ENCODE measurements around the gene MAEL.
A peak's percentile ranks its signal among the peaks of the same experiment; 100 is the strongest.

Gene MAEL

DNA sequence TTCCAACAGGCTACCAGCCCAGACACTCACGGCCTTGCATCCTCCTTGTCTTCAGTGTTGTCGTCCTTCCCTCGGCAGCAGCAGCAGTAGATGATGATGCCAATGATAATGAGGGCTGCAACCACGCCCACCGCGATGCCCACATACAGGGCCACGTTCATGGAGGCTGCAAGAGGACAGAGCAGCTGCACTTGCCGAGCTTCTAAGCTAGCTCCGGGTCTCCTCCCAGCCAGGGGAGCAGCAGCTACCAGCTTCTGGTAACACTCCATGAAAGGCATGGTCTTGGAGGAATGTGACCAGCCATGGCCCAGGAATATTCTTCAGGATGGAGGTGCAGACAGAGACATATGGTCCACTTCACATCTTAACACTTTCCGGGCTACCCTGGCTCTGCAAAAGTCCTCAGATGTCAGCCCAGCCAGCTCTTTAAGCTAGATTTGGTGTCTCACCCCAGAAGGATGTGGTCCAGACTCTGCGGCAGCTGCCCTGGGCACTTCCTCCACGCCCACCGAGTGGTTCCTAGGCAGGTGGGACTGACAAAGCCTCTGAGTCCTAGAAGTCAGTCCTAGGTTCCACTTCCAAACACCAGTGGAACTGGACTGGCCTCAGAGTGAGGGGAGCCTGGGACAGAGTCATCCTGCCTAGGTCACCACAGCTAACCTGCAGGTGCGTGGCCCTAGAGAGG is 66.0 kb downstream of the MAEL start:
- no peak for DNase-seq

DNA sequence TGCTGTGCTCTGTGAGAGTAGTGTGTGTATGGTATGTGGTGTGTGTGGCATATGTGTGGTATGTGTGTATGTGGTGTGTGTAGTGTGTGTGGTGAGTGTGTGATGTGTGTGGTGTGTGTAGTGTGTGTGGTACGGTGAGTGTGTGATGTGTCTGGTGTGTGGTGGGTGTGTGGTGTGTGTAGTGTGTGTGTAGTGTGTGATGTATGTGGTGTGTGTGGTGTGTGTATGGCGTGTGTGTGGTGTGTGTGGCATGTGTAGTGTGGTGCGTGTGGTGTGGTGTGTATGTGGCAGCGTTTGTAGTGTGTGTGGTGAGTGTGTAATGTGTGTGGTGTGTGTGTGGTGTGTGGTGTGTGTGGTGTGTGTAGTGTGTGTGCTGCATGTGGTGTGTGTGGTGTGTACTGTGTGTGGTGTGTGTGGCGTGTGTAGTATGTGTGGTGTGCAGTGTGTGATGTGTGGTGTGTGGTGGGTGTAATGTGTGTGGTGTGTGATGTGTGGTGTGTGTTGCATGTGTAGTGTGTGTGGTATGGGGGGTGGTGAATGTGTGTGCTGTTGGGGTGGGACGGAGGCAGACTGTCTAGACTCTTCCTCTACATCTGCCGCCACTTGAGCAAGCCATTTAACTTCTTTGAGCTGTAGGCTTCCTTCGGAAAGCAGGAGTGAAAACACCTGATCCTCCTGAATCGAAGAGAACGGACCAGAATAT is 67.6 kb downstream of the MAEL start:
- DNase-seq, result no peak

DNA sequence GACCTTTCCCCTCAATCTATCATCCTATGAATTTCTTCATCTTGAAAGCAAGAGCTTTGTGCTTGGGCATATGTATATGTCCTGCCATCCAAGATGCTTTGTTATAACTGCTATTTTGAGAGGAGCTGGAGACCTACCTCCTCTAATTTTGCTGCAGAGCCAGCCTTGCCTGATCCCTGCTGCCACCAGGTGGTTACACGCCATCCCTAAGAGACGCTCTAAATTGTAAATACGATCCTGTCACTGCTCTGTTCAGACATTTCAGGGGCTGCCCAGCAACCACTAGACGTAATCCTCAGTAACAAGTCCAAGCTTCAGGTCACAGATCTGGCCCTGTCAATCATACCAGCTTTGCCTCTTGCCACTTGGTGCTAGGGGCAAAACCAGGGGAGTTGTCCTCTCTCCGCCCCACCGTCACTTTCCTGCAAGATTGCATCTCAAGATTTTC is 68.2 kb downstream of the MAEL start:
- peak in 32 of 56 donors; percentile 2 to 76 (median 29) for DNase-seq

DNA sequence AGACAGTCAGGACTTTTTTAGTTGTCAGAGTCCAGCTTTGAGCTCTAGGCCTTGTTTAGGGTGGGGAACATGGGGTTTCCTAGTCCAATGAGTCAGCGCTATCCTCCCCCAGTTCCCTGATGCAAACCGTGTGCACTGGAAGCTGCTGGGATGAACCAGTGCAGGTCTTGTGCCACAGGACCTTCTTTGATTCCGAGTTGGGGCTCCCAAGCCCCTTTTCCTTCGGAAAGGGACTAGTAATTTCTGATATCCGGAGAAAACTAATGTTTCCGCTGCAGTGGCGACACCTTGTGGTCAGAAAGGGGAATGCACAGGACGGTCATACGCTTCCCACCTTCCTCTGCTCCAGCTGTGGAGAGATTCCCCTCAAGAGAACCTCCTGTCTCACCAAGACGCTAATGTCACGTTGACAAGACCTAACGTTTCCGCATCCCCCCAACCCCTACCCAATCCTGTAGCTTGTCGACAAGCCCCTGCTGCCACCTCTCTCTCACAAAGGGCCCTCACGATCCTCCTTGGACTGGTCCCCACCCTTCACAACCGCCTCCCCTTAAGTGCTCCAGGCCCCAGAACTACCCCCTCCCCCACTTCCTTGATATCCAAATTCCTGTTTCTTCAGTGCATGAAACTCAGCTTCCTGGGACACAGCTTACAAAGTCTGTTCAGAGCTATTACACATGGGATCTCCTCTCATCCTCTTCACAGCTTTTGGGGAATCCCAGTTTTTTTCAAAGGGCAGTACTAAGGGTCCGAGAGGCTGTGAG is 70.1 kb downstream of the MAEL start:
- peak in 46 of 56 donors; percentile 5 to 85 (median 44) for DNase-seq

DNA sequence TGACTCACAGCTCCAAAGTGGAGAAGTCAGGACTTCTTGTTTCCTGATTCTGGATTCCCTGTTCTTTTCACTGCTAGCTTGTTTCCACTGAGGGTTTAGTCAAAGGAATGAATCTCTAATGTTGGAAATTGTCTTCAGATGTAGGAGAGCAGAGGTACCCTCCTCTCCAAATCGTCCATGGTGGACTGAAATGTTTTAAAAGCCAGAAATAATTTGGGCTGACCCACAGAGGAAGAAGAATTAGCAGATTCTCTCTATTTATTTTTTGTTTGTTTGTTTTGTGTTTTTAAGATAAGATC is 70.7 kb downstream of the MAEL start:
- no peak for DNase-seq

DNA sequence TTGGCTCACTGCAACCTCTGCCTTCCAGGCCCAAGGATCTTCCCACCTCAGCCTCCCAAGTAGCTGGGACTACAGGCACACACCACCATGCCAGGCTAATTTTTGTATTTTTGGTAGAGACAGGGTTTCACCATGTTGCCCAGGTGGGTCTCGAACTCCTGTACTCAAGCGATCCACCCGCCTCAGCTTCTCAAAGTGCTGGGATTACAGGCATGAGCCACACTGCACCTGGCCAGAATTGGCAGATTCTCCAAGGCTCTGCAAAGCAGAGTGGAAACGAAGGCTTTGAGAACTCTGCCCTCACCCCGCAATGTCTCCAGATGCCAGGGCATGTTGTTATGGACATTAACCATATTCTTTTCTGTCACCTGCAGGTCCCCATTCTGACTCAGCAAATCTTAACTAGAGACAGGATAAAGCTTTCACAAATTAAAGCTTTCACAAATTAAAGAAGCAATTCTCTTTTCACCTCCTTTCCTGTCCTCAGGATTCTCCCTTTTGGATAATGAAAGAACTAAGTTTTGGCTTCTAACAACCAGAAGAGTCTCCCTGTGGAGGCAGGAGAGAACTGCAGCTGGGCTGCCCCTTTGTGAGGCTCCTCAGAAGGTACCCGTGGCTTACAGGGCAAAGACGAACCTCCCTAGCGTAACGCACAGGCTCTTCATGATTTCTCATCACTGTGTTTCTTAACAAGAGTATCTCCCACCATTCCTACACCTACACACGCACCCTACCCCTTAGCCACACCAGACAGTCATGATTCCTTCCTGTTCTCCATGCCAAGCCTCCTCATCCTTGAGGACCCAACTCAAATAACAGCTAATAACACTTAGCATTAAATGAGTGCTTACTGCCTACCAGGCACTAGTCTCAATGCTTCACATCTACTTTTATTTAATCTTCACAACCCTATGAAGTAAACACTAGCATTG is 71.3 kb downstream of the MAEL start:
- DNase-seq, result no peak

DNA sequence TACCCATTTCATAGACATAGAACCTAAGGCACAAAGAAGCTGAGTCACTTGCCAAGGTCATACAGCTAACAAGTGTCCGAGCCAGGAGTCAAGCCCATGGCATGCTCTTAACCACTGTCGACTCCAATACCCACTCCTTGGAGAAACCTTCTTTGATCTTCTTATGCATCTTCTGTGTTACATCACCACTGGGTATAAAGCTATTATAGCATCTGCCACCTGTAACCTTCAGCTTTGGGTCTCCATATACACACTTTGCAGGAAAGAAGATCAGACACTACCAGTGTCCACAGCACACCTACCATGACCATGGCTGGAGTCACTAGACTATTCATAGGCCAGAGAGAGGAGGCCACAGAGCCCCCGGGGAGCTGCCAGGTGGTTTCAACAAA is 72.0 kb downstream of the MAEL start:
- DNase-seq, result no peak

DNA sequence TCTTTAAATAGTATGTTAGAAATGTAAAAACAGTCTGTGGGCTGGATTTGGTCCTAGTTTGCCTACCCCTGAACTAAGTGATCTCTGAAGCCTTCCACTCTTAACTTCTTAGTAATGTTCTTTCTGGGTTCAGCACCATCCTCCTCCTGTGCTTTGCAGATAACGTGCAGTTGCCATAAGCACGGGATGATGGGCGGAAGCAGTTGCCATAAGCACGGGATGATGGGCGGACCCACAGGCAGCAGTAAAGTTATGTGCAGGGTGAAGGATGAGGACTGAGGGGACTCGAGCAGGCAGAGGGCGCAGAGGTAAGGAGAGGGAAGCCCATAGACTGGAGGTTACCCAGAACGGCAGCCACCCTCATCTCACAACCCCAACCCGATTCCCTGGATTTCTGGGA is 75.5 kb downstream of the MAEL start:
- no peak for DNase-seq

DNA sequence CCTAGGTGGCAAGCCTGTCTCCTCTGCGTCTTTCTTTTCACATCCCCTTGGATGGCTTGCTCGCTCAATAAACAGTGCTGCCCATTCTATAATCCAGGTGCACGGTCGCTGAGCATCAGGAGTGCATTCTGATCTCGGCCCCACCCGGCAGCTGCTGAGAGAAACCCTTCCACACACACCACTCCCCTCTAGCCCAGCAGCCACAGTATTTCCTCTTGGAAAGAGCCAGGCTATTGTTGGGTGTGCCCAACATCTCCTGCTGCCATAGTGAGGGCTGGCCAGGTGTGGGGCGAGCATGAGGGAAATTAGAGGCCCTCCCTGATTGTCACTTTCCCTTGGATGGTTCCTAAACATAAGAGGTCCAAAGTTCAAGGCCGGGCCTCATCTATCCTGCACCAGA is 76.4 kb downstream of the MAEL start:
- no peak for DNase-seq

DNA sequence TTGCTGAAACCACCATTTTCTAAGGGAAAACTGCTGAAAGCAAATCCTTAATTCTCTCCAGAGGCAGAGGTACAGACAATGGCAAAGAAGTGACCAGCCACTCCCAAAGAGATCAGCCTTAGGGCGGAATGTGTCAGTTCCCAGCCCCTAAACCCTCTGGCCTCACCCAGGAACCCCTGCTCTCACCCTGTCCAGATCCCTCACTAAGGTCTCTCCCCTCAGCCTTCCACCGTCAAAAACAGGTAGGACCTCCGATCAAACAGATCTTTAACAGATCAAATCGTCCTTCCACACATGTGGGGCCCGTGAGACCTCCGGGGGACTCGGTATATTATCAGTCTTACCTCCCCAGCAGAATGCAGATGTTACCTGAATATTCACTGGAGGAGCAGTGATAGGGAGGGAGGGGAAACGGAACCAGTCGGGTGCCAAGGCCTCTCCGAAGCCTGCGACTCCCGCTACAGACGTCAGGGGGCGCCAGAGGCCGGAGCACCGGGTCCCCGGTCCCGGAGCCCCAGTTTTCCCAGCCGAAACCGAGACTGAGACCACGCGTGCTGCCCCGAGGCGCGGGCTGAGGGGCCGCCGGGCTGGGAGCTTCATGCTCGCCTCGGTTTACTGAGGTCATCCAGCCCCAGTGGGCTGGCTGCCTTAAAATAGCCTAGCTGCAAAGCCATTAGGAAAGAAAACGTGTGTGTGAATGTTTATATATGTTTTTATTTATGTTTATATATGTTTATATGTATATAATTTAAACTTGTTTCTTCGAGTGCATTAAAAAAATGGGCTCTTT is 77.4 kb downstream of the MAEL start:
- peak in 52 of 56 donors; percentile 9 to 86 (median 58) for DNase-seq

DNA sequence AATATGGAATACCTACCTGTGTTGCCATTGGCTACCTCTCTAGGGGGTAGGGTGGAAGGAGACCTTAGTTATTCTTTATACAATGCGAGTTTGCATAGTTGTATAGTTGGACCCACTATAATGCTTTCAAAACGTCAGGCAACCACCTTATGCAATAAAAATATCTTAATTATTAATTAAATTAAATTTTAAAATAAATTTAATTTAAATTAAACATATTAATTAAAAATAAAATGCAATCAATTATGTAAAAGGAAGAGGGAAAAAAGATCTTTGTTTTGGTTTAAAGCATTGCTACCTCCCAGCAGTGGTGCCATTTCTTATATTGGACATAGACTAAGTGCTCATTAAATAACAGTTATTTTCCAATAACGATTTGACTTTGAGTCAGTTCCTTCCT is 78.8 kb downstream of the MAEL start:
- DNase-seq, result no peak

DNA sequence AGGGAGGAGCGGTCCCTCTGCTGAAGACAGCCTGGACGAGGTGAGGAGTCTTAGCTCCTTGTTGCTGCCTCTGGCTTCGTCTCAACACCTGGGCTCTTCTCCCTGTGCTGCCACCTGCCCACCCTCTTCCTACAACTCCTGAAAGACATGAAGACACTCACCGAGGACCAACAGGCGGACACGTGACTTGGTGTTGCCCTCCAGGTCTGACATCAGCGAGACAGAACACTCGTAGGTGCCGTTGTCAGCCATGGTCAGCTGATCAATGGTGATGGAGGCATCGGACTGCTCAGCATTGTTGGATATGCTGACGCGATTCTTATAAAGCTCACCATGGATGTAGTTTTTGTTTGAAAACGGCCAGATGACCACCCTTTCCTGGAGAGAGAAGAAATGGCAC is 79.7 kb downstream of the MAEL start:
- no peak for DNase-seq

DNA sequence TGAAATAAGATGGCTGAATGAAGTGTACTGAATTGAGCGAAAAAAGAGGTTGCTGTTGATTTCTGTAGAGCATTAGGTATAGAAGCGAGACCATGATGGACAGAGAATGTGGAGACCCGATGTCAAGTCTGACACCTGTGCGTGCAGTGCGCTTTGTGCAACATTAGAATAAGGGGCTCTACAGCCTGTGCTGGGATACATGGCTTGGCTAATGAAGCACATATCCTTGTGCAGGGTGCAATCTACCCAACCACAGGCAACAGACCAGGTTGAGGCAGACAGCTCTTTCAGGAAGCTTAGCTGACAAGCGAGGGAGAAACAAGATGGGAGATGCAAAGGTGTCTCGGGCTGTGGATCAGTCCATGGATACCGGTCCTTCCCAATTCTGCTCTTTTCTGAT is 82.2 kb downstream of the MAEL start:
- no peak for DNase-seq

All from nucleus accumbens (tissue), 56 donors.